Astrocyte (in vitro differentiated cells and primary cell): Measurements from ENCODE around the gene NCAPD3. TPM values are rescaled to one million over a fixed set of nuclear protein-coding genes. Genes with fewer than 3 reads are reported as not detected.

Source experiments
- DNase-seq: peaks from one replicate; pipeline ENCODE4 v3.0.0-alpha.2; 2010; ENCODE audit warnings: low read depth
- FAIRE-seq: peaks from 2 replicates; lab custom pipeline; 2011; peaks lifted over from hg19 to GRCh38; lab: Jason Lieb, UNC
- H2AFZ ChIP-seq: 2 replicates; pipeline ENCODE4 v1.6.0; 2012; ENCODE audit warnings: low read depth, low read length, inconsistent platforms
- H3K27ac ChIP-seq: 2 replicates; pipeline ENCODE4 v1.5.1; 2011; ENCODE audit warnings: low read depth, low read length, inconsistent platforms
- H3K27me3 ChIP-seq: 2 replicates; pipeline ENCODE4 v1.6.0; 2011; ENCODE audit warnings: low read length, inconsistent platforms; ENCODE audit not compliant: insufficient read depth
- H3K36me3 ChIP-seq: 2 replicates; pipeline ENCODE4 v1.5.1; 2011; ENCODE audit warnings: low read length, inconsistent platforms; ENCODE audit not compliant: insufficient read depth
- H3K4me1 ChIP-seq: 2 replicates; pipeline ENCODE4 v1.5.1; 2011; ENCODE audit warnings: low read length, inconsistent platforms; ENCODE audit not compliant: insufficient read depth
- H3K4me2 ChIP-seq: 2 replicates; pipeline ENCODE4 v1.6.0; 2012; ENCODE audit warnings: low read length, inconsistent platforms
- H3K4me3 ChIP-seq: 2 replicates; pipeline ENCODE4 v1.5.1; 2011; ENCODE audit warnings: low read depth, mild to moderate bottlenecking, low read length, inconsistent platforms; ENCODE audit not compliant: insufficient read depth
- H3K79me2 ChIP-seq: 2 replicates; pipeline ENCODE4 v1.6.0; 2012; ENCODE audit warnings: mild to moderate bottlenecking, low read length, inconsistent platforms; ENCODE audit not compliant: insufficient read depth
- H3K9ac ChIP-seq: 2 replicates; pipeline ENCODE4 v1.6.0; 2012; ENCODE audit warnings: mild to moderate bottlenecking, low read length, inconsistent platforms
- H3K9me3 ChIP-seq: 2 replicates; pipeline ENCODE4 v1.5.1; 2012; ENCODE audit warnings: low read depth, mild to moderate bottlenecking, low read length, inconsistent platforms; ENCODE audit not compliant: insufficient read depth
- H4K20me1 ChIP-seq: 2 replicates; pipeline ENCODE4 v1.6.0; 2012; ENCODE audit warnings: low read length, inconsistent platforms; ENCODE audit not compliant: insufficient read depth
- H3K27ac Mint-ChIP-seq: one replicate; pipeline ENCODE4 v1.8.0; 2021; ENCODE audit warnings: mild to moderate bottlenecking, mixed read lengths; ENCODE audit not compliant: unreplicated experiment
- H3K27me3 Mint-ChIP-seq: one replicate; pipeline ENCODE4 v1.8.0; 2021; ENCODE audit warnings: low read depth, mixed read lengths; ENCODE audit not compliant: unreplicated experiment
- H3K36me3 Mint-ChIP-seq: one replicate; pipeline ENCODE4 v1.8.0; 2021; ENCODE audit warnings: low read depth, mixed read lengths; ENCODE audit not compliant: unreplicated experiment
- H3K4me1 Mint-ChIP-seq: one replicate; pipeline ENCODE4 v1.8.0; 2021; ENCODE audit warnings: low read depth, mixed read lengths; ENCODE audit not compliant: unreplicated experiment
- H3K4me3 Mint-ChIP-seq: one replicate; pipeline ENCODE4 v1.8.0; 2021; ENCODE audit warnings: mild to moderate bottlenecking, moderate library complexity, mixed read lengths; ENCODE audit not compliant: unreplicated experiment
- H3K9me3 Mint-ChIP-seq: one replicate; pipeline ENCODE4 v1.8.0; 2021; ENCODE audit warnings: mild to moderate bottlenecking, mixed read lengths; ENCODE audit not compliant: unreplicated experiment
- CTCF ChIP-seq: IDR thresholded peaks from 2 replicates; pipeline ENCODE4 v1.5.1; 2011; ENCODE audit warnings: low read depth, mild to moderate bottlenecking, inconsistent platforms, low read length, moderate library complexity; ENCODE audit not compliant: insufficient read depth
- EZH2 ChIP-seq: IDR thresholded peaks from 2 replicates; pipeline ENCODE4 v1.6.1; 2012; ENCODE audit warnings: mild to moderate bottlenecking, low read length, inconsistent platforms; ENCODE audit not compliant: insufficient read depth
- total RNA-seq: library from RNA; stranded (reverse); gene quantifications from 2 replicates; pipeline ENCODE4 v1.2.1, GENCODE V29; 2021

NCAPD3 gene
- total RNA-seq, 1 donor from 2014 or later: 18.5 TPM

DNA sequence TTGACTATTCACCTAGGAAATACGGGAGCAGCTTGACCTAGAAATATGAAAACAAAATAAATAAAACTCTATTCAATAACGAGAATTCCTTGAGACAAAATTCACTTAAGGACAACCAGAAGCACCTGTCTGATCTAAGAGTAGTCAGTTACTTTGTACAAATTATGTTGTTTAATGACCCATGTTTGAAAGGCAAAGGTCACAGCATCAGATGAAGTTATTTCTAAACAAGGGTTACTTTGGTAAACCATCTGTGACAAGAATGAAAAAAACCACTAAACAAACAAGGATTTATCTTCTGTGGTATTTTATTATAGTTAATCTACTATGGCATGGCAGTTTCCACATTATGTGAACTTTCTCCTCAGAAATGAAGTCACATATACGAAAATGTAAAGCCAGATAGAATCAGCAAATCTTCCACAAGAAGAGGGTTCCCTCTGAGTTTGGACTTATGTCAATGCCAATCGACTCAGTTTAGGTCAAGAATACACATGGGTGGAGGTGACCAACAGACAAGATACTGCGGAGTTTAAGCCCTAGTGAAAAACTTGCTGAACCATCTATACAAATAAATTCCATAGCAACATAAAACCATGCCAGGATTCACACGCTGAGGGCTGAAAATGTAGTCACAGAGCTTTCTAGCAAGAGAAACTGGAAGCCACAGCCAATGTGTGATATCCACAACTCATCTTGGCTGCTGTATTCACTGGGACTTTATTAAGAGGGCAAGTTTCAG, 53.4 kb downstream of the NCAPD3 start:
- no peak overlapping the region for H3K9ac ChIP-seq
- H3K79me2 ChIP-seq: no peaks in the 10 kb centered on the region
- no peak overlapping the region for H3K4me3 ChIP-seq
- peaks cover 23% of the 10 kb centered on the region for H3K36me3 ChIP-seq
- FAIRE-seq (no peak), DNase-seq (no peak)
- no peaks in the 10 kb centered on the region for H4K20me1 ChIP-seq
- H3K4me2 ChIP-seq: no peak overlapping the region
- Mint-ChIP-seq H3K9me3 (no peaks in the 10 kb centered on the region), H3K4me1 (peaks cover 6% of the 10 kb centered on the region), H3K4me3 (no peak overlapping the region), H3K27ac (no peak overlapping the region), H3K36me3 (peaks cover 37% of the 10 kb centered on the region), H3K27me3 (no peaks in the 10 kb centered on the region)
- H3K27me3 ChIP-seq: no peaks in the 10 kb centered on the region
- H3K9me3 ChIP-seq: no peaks in the 10 kb centered on the region
- H3K27ac ChIP-seq: no peak overlapping the region
- no peaks in the 10 kb centered on the region for H3K4me1 ChIP-seq
- no peak overlapping the region for H2AFZ ChIP-seq
- TF ChIP-seq CTCF (no peak), EZH2 (no peak)

DNA sequence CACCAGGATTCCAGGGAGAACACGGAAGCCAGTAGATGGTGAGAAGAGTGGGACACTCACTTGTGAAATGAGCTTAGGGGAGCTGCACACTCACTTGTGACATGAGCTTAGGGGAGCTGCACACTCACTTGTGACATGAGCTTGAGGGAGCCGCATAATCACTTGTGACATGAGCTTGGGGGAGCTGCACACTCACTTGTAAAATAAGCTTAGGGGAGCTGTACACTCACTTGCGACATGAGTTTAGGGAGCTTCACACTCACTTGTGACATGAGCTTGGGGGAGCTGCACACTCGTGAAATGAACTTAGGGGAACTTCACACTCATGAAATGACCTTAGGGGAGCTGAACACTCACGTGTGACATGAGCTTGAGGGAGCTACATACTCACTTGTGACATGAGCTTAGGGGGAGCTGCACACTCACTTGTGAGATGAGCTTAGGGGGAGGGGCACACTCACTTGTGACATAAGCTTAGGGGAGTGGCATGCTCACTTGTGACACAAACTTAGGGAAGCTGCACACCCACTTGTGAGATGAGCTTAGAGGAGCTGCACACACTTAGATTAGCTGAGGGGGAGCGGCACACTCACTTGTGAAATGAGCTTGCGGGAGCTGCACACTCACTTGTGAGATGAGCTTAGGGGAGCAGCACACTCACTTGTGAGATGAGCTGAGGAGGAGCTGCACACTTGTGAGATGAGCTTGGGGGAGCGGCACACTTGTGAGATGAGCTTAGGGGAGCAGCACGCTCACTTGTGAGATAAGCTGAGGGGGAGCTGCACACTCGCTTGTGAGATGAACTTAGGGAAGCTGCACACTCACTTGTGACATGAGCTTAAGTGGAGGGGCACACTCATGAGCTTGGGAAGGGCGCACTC, 59.0 kb downstream of the NCAPD3 start:
- TF ChIP-seq EZH2: no peak
- no peak for TF ChIP-seq CTCF
- Mint-ChIP-seq H3K36me3 (peaks cover 44% of the 10 kb centered on the region), H3K9me3 (peaks cover 13% of the 10 kb centered on the region), H3K27ac (no peak overlapping the region), H3K27me3 (no peaks in the 10 kb centered on the region), H3K4me3 (no peak overlapping the region), H3K4me1 (no peaks in the 10 kb centered on the region)
- H3K79me2 ChIP-seq: no peaks in the 10 kb centered on the region
- H3K4me3 ChIP-seq: no peak overlapping the region
- no peak overlapping the region for H3K9ac ChIP-seq
- peaks cover 2% of the 10 kb centered on the region for H3K9me3 ChIP-seq
- FAIRE-seq (no peak), DNase-seq (no peak)
- no peak overlapping the region for H3K27ac ChIP-seq
- H3K27me3 ChIP-seq: no peaks in the 10 kb centered on the region
- no peak overlapping the region for H3K4me2 ChIP-seq
- no peaks in the 10 kb centered on the region for H4K20me1 ChIP-seq
- H3K4me1 ChIP-seq: no peaks in the 10 kb centered on the region
- no peak overlapping the region for H2AFZ ChIP-seq
- peaks cover 39% of the 10 kb centered on the region for H3K36me3 ChIP-seq
